Measurements from ENCODE around the gene GRID2.

The GRID2 gene

GRCh38 chr4:93719552-93719951 is 1415.8 kb downstream of the GRID2 start:
- no peak for DNase-seq

GRCh38 chr4:93722446-93722845 is 1418.7 kb downstream of the GRID2 start:
- no peak for DNase-seq

GRCh38 chr4:93730251-93730650 is 1426.5 kb downstream of the GRID2 start:
- DNase-seq: peak; percentile 10

GRCh38 chr4:93730760-93731159 is 1427.0 kb downstream of the GRID2 start:
- DNase-seq: no peak

GRCh38 chr4:93731456-93731855 is 1427.7 kb downstream of the GRID2 start:
- DNase-seq: no peak

- no peak for DNase-seq
Observed at GRCh38 chr4:93732509-93732908, 1428.7 kb downstream of the GRID2 start.

- DNase-seq: no peak
Observed at GRCh38 chr4:93740890-93741289, 1437.1 kb downstream of the GRID2 start.

- no peak for DNase-seq
Observed at GRCh38 chr4:93743022-93743421, 1439.3 kb downstream of the GRID2 start.

GRCh38 chr4:93743635-93744034 is 1439.9 kb downstream of the GRID2 start:
- no peak for DNase-seq

- no peak for DNase-seq
Observed at GRCh38 chr4:93744961-93745360, 1441.2 kb downstream of the GRID2 start.

GRCh38 chr4:93746031-93746430 is 1442.3 kb downstream of the GRID2 start:
- DNase-seq: no peak

- no peak for DNase-seq
Observed at GRCh38 chr4:93747220-93747619, 1443.5 kb downstream of the GRID2 start.

GRCh38 chr4:93748373-93749291 is 1444.9 kb downstream of the GRID2 start:
- no peak for DNase-seq

- no peak for DNase-seq
Observed at GRCh38 chr4:93749292-93749761, 1445.6 kb downstream of the GRID2 start.

GRCh38 chr4:93751411-93751810 is 1447.6 kb downstream of the GRID2 start:
- no peak for DNase-seq

GRCh38 chr4:93756101-93756500 is 1452.3 kb downstream of the GRID2 start:
- no peak for DNase-seq

- no peak for DNase-seq
Observed at GRCh38 chr4:93759506-93759905, 1455.7 kb downstream of the GRID2 start.

- DNase-seq: no peak
Observed at GRCh38 chr4:93760284-93760683, 1456.5 kb downstream of the GRID2 start.

- no peak for DNase-seq
Observed at GRCh38 chr4:93761286-93761685, 1457.5 kb downstream of the GRID2 start.

GRCh38 chr4:93764639-93765246 is 1461.0 kb downstream of the GRID2 start:
- no peak for DNase-seq

- DNase-seq: no peak
Observed at GRCh38 chr4:93767917-93768316, 1464.2 kb downstream of the GRID2 start.

GRCh38 chr4:93770201-93770600 is 1466.4 kb downstream of the GRID2 start:
- no peak for DNase-seq

GRCh38 chr4:93771640-93772411 is 1468.1 kb downstream of the GRID2 start:
- DNase-seq: no peak
